Right atrium auricular region (tissue), 2 donors: ENCODE data around the gene KLF13. TPM values are rescaled to one million over a fixed set of nuclear protein-coding genes. Genes with fewer than 3 reads are reported as not detected.

Experiments used
- DNase-seq: peaks from one replicate; pipeline ENCODE4 v3.0.0-alpha.2; 2019; ENCODE audit warnings: low spot score
- H3K27ac ChIP-seq, 2 donors: fragments of 200-600 bp; sonication (generic); 1 replicate in 1 of 2; 2 replicates in 1 of 2; pipeline ENCODE4 v1.5.1; 2016 to 2019
- H3K27me3 ChIP-seq, 2 donors: fragments of 200-600 bp; sonication (generic); one replicate each; pipeline versions ENCODE4 v1.5.1 to v1.6.0; 2017 to 2019
- H3K36me3 ChIP-seq: fragments of 200-600 bp; sonication (generic); one replicate; pipeline ENCODE4 v1.5.1; 2016
- H3K4me1 ChIP-seq, 2 donors: fragments of 200-600 bp; sonication (generic); one replicate each; pipeline versions ENCODE4 v1.5.1 to v1.6.0; 2017 to 2019
- H3K4me3 ChIP-seq, 2 donors: fragments of 200-600 bp; sonication (generic); 1 replicate in 1 of 2; 2 replicates in 1 of 2; pipeline ENCODE4 v1.5.1; 2017 to 2019; ENCODE audit warnings: mild to moderate bottlenecking in 1 of 2, moderate library complexity in 1 of 2
- H3K9me3 ChIP-seq, 2 donors: fragments of 200-600 bp; sonication (generic); one replicate each; pipeline ENCODE4 v1.5.1; 2019
- CTCF ChIP-seq, 2 donors: fragments of 200-600 bp; sonication (generic); IDR thresholded peaks; one replicate each; pipeline ENCODE4 v1.5.1; 2019; ENCODE audit warnings: antibody characterized with exemption in 2 of 2
- total RNA-seq, 2 donors: library from RNA; depleted of rRNA; stranded (reverse); fragments of >200 nt; gene quantifications; one replicate each; pipeline ENCODE4 v1.1.0, GENCODE V29; 2016

Gene KLF13
- total RNA-seq, 2 donors from 2014 or later = 52.8 to 54.6 TPM

- DNase-seq = no peak
- Histone ChIP-seq H3K27me3 (no peaks in the 10 kb centered on the region), H3K9me3 (no peaks in the 10 kb centered on the region), H3K27ac (peak overlapping the region; percentile 90 to 96), H3K4me3 (peak overlapping the region in 1 of 2 donors; percentile 47), H3K36me3 (no peaks in the 10 kb centered on the region), H3K4me1 (peaks cover 0 to 92% of the 10 kb centered on the region in 2 donors)
- TF ChIP-seq CTCF (IDR thresholded peaks at IDR 0.05) = no peak
Measured at GRCh38 chr15:31365032-31365654, 38.5 kb downstream of the KLF13 start.

- peak in 1 of 2 donors; percentile 18 for TF ChIP-seq CTCF (IDR thresholded peaks at IDR 0.05)
- Histone ChIP-seq H3K4me3 (peak overlapping the region; percentile 25 to 47), H3K4me1 (peaks cover 0 to 92% of the 10 kb centered on the region in 2 donors), H3K27me3 (no peaks in the 10 kb centered on the region), H3K36me3 (no peaks in the 10 kb centered on the region), H3K27ac (peak overlapping the region; percentile 90 to 96), H3K9me3 (no peaks in the 10 kb centered on the region)
- DNase-seq = peak; percentile 99
Measured at GRCh38 chr15:31365655-31366127, 39.1 kb downstream of the KLF13 start.

- Histone ChIP-seq H3K36me3 (no peaks in the 10 kb centered on the region), H3K27me3 (no peaks in the 10 kb centered on the region), H3K9me3 (no peaks in the 10 kb centered on the region), H3K27ac (peak overlapping the region; percentile 90 to 96), H3K4me1 (peaks cover 0 to 92% of the 10 kb centered on the region in 2 donors), H3K4me3 (peak overlapping the region; percentile 25 to 47)
- TF ChIP-seq CTCF (IDR thresholded peaks at IDR 0.05) = peak in 1 of 2 donors; percentile 40
- DNase-seq = no peak
Measured at GRCh38 chr15:31366169-31366734, 39.6 kb downstream of the KLF13 start.

GRCh38 chr15:31367021-31367729, 40.5 kb downstream of the KLF13 start:
- peak overlapping the region; percentile 90 to 96 for H3K27ac ChIP-seq
- TF ChIP-seq CTCF (IDR thresholded peaks at IDR 0.05) = no peak
- peaks cover 0 to 92% of the 10 kb centered on the region in 2 donors for H3K4me1 ChIP-seq
- no peaks in the 10 kb centered on the region for H3K9me3 ChIP-seq
- H3K36me3 ChIP-seq = peaks cover 6% of the 10 kb centered on the region
- H3K27me3 ChIP-seq = no peaks in the 10 kb centered on the region
- DNase-seq = no peak
- H3K4me3 ChIP-seq = peak overlapping the region; percentile 8 to 47

GRCh38 chr15:31367730-31368344, 41.2 kb downstream of the KLF13 start:
- DNase-seq = no peak

More at GRCh38 chr15:31367730-31368344, 41.2 kb downstream of the KLF13 start:
- Histone ChIP-seq H3K27me3 (no peaks in the 10 kb centered on the region), H3K27ac (peak overlapping the region; percentile 90 to 96), H3K9me3 (no peaks in the 10 kb centered on the region), H3K4me1 (peaks cover 0 to 92% of the 10 kb centered on the region in 2 donors), H3K36me3 (peaks cover 12% of the 10 kb centered on the region), H3K4me3 (no peak overlapping the region)
- TF ChIP-seq CTCF (IDR thresholded peaks at IDR 0.05) = no peak
